Islet precursor cell (in vitro differentiated cells): ENCODE results near the gene FREY1.

Experiments used
- DNase-seq: peaks from one replicate; pipeline ENCODE4 v3.0.0-alpha.2; 2018

The FREY1 gene

GRCh38 chr11:45927684-45928413 is 20.8 kb upstream of the FREY1 start:
- DNase-seq: peak; percentile 50

- peak; percentile 48 for DNase-seq
Observed at GRCh38 chr11:45927332-45927683, 20.2 kb upstream of the FREY1 start.

GRCh38 chr11:45926536-45927331 is 19.7 kb upstream of the FREY1 start:
- DNase-seq: peak; percentile 45

GRCh38 chr11:45926001-45926401 is 18.9 kb upstream of the FREY1 start:
- DNase-seq: peak; percentile 77

GRCh38 chr11:45925550-45925949 is 18.5 kb upstream of the FREY1 start:
- DNase-seq: no peak

GRCh38 chr11:45924927-45925326 is 17.9 kb upstream of the FREY1 start:
- DNase-seq: no peak

GRCh38 chr11:45924036-45924915 is 17.2 kb upstream of the FREY1 start:
- DNase-seq: peak; percentile 51

- DNase-seq: peak; percentile 85
Observed at GRCh38 chr11:45922425-45923082, 15.5 kb upstream of the FREY1 start, which contains the start of gene LARGE2. TSS of gene LARGE2 (plus strand) at chr11:45922656. CDS start at chr11:45922883, 227 bp downstream.

GRCh38 chr11:45921561-45922424 is 14.7 kb upstream of the FREY1 start:
- peak; percentile 90 for DNase-seq

- no peak for DNase-seq
Observed at GRCh38 chr11:45920531-45921477, 13.7 kb upstream of the FREY1 start.

GRCh38 chr11:45919806-45920530 is 12.9 kb upstream of the FREY1 start:
- no peak for DNase-seq

GRCh38 chr11:45918962-45919675 is 12.0 kb upstream of the FREY1 start:
- DNase-seq: no peak

- DNase-seq: peak; percentile 90
Observed at GRCh38 chr11:45918331-45918941, 11.4 kb upstream of the FREY1 start.

GRCh38 chr11:45917623-45918330 is 10.7 kb upstream of the FREY1 start, which contains the start of gene PEX16:
TSS of gene PEX16 (minus strand) at chr11:45917877. CDS start at chr11:45917811, 66 bp downstream.
- DNase-seq: peak; percentile 99

- no peak for DNase-seq
Observed at GRCh38 chr11:45917286-45917622, 10.2 kb upstream of the FREY1 start.

- no peak for DNase-seq
Observed at GRCh38 chr11:45915446-45915845, 8.4 kb upstream of the FREY1 start.

GRCh38 chr11:45913942-45914635 is 7.0 kb upstream of the FREY1 start:
- no peak for DNase-seq
